NT2/D1 (cell line): Measurements from ENCODE around the gene MRPS26.

Experiments used
- YY1 ChIP-seq: IDR thresholded peaks from 2 replicates; pipeline ENCODE4 v1.6.1; 2011; ENCODE audit not compliant: insufficient read length, insufficient read depth
- ZNF274 ChIP-seq: IDR thresholded peaks from 2 replicates; pipeline ENCODE4 v1.6.1; 2011; ENCODE audit warnings: mild to moderate bottlenecking, low read depth, low read length

DNA sequence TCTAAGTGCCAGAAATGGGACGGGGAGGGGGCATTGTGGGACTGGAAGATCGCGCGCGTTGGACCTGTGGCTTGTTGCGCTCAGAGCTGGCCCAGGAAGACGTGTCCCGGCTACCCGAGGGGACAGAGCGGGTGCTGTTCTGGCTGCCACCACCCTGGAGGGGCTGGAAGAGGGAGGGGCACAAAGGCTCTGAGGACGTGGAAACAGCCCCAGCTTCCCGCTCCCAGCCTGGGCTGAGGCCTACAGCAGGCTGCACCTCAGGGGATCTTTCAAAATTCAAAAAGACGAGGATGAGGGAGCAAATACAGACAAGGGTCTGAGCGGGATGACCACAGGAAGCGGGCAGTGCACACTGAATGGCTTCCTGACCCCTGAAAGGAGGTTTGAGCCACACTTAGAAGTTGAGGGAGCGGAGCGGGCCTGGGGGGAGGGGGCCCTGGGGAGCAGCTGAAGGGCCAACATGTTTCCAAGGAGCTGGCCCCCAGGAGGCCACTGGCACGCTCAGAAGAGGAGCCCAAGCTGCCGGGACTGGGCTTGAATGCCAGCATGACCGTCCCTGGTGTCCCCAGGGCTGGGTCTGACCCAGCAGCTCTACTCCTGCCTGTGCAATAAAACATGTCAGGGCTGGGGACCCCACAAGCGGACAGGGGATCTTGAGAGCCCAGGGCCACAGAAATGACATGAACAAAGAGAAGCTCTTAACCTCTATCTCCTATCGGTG lies 26.8 kb downstream of the MRPS26 start:
- TF ChIP-seq ZNF274 (no peak), YY1 (no peak)
